ENCODE data around the gene ZFP36L2.

DNA sequence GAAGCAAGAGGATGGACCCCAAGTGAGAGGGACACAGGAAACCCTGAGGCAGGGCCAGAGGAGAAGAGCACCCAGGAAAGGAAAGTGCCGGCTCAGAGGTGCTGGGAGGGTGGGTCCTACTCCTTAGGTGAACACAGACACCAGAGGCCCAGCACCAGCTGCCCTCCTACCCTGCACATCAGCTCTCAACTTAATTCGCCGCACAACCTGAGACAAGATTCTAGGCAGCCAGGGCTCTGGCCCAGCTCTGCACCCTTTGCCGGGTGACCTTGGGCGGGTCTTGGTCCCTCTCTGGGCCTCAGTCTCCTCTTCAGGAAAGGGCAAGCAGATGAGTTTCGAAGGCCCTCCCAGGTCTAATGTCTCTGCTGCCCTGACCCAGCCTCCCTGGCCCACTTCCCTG is 28.1 kb downstream of the ZFP36L2 start:
- TF ChIP-seq, protein P1, sequence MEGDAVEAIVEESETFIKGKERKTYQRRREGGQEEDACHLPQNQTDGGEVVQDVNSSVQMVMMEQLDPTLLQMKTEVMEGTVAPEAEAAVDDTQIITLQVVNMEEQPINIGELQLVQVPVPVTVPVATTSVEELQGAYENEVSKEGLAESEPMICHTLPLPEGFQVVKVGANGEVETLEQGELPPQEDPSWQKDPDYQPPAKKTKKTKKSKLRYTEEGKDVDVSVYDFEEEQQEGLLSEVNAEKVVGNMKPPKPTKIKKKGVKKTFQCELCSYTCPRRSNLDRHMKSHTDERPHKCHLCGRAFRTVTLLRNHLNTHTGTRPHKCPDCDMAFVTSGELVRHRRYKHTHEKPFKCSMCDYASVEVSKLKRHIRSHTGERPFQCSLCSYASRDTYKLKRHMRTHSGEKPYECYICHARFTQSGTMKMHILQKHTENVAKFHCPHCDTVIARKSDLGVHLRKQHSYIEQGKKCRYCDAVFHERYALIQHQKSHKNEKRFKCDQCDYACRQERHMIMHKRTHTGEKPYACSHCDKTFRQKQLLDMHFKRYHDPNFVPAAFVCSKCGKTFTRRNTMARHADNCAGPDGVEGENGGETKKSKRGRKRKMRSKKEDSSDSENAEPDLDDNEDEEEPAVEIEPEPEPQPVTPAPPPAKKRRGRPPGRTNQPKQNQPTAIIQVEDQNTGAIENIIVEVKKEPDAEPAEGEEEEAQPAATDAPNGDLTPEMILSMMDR (IDR thresholded peaks at IDR 0.05), result no peak
- no peak for TF ChIP-seq POLR2A (IDR thresholded peaks at IDR 0.05)

Data from thyroid gland (tissue), 4 donors.